Measurements from ENCODE around the gene ABHD2.

The ABHD2 gene

GRCh38 chr15:89187301-89187985 lies 99.2 kb downstream of the ABHD2 start:
- Histone ChIP-seq H3K9me3 (replicated peaks; ENCODE audit: insufficient read depth, low read length) (no peaks in the 10 kb centered on the region), H3K4me2 (ENCODE audit: low read depth, low read length) (no peak overlapping the region), H3K4me1 (ENCODE audit: low read length) (no peaks in the 10 kb centered on the region), H3K9me2 (replicated peaks; ENCODE audit: insufficient read depth, low read length) (no peaks in the 10 kb centered on the region), H3K27ac (ENCODE audit: low read length) (no peak overlapping the region), H3K9ac (ENCODE audit: low read length) (no peak overlapping the region), H3K36me3 (replicated peaks; ENCODE audit: insufficient read depth, low read length) (0 out of 2 replicates have a peak, but pooled peaks cover 9% of the 10 kb centered on the region), H3K4me3 (ENCODE audit: low read length) (no peak overlapping the region), H3K79me2 (ENCODE audit: low read length) (no peaks in the 10 kb centered on the region), H2AFZ (ENCODE audit: low read length) (no peak overlapping the region), H3K27me3 (replicated peaks; ENCODE audit: insufficient read depth, low read length) (no peaks in the 10 kb centered on the region), H4K20me1 (ENCODE audit: insufficient read depth, low read length) (no peaks in the 10 kb centered on the region), H3F3A (ENCODE audit: insufficient read depth, low read length) (no peaks in the 10 kb centered on the region)
- no peak for DNase-seq
- TF ChIP-seq EZH2phosphoT487 (IDR thresholded peaks at IDR 0.05; ENCODE audit: low read length) (no peak), CTCF (IDR thresholded peaks at IDR 0.05; ENCODE audit: low read length) (no peak), EZH2 (optimal IDR thresholded peaks at IDR 0.05; ENCODE audit: low read depth, low read length) (no peak)

GRCh38 chr15:89187986-89188514 lies 99.8 kb downstream of the ABHD2 start:
- no peak for DNase-seq
- Histone ChIP-seq H3K36me3 (replicated peaks; ENCODE audit: insufficient read depth, low read length) (0 out of 2 replicates have a peak, but pooled peaks cover 9% of the 10 kb centered on the region), H3K9me3 (replicated peaks; ENCODE audit: insufficient read depth, low read length) (no peaks in the 10 kb centered on the region), H3K4me2 (ENCODE audit: low read depth, low read length) (no peak overlapping the region), H3K4me3 (ENCODE audit: low read length) (no peak overlapping the region), H3K9ac (ENCODE audit: low read length) (no peak overlapping the region), H3K27me3 (replicated peaks; ENCODE audit: insufficient read depth, low read length) (no peaks in the 10 kb centered on the region), H3K9me2 (replicated peaks; ENCODE audit: insufficient read depth, low read length) (no peaks in the 10 kb centered on the region), H2AFZ (ENCODE audit: low read length) (no peak overlapping the region), H3K27ac (ENCODE audit: low read length) (no peak overlapping the region), H3K4me1 (ENCODE audit: low read length) (no peaks in the 10 kb centered on the region), H3F3A (ENCODE audit: insufficient read depth, low read length) (no peaks in the 10 kb centered on the region), H4K20me1 (ENCODE audit: insufficient read depth, low read length) (no peaks in the 10 kb centered on the region), H3K79me2 (ENCODE audit: low read length) (no peaks in the 10 kb centered on the region)
- no peak for TF ChIP-seq EZH2 (optimal IDR thresholded peaks at IDR 0.05; ENCODE audit: low read depth, low read length)
- no peak for TF ChIP-seq CTCF (IDR thresholded peaks at IDR 0.05; ENCODE audit: low read length)
- TF ChIP-seq EZH2phosphoT487 (IDR thresholded peaks at IDR 0.05; ENCODE audit: low read length): no peak

- H4K20me1 ChIP-seq (ENCODE audit: insufficient read depth, low read length): no peaks in the 10 kb centered on the region
- H3K4me1 ChIP-seq (ENCODE audit: low read length): no peaks in the 10 kb centered on the region
- no peak overlapping the region for H3K27ac ChIP-seq (ENCODE audit: low read length)
- no peak for DNase-seq
- peaks cover 9% of the 10 kb centered on the region for H3K36me3 ChIP-seq (replicated peaks; ENCODE audit: insufficient read depth, low read length)
- H2AFZ ChIP-seq (ENCODE audit: low read length): no peak overlapping the region
- no peaks in the 10 kb centered on the region for H3K27me3 ChIP-seq (replicated peaks; ENCODE audit: insufficient read depth, low read length)
- H3K9me3 ChIP-seq (replicated peaks; ENCODE audit: insufficient read depth, low read length): no peaks in the 10 kb centered on the region
- TF ChIP-seq EZH2 (optimal IDR thresholded peaks at IDR 0.05; ENCODE audit: low read depth, low read length) (no peak), CTCF (IDR thresholded peaks at IDR 0.05; ENCODE audit: low read length) (no peak), EZH2phosphoT487 (IDR thresholded peaks at IDR 0.05; ENCODE audit: low read length) (no peak)
- no peak overlapping the region for H3K4me3 ChIP-seq (ENCODE audit: low read length)
- no peaks in the 10 kb centered on the region for H3F3A ChIP-seq (ENCODE audit: insufficient read depth, low read length)
- H3K9ac ChIP-seq (ENCODE audit: low read length): no peak overlapping the region
- H3K79me2 ChIP-seq (ENCODE audit: low read length): no peaks in the 10 kb centered on the region
- H3K4me2 ChIP-seq (ENCODE audit: low read depth, low read length): no peak overlapping the region
- H3K9me2 ChIP-seq (replicated peaks; ENCODE audit: insufficient read depth, low read length): no peaks in the 10 kb centered on the region
Observed at GRCh38 chr15:89192136-89192535, 103.9 kb downstream of the ABHD2 start.

Measured in MM.1S (cell line).